Fibroblast of lung (primary cell): ENCODE results near the gene RAB8A.

Experiments used
- CTCF ChIP-seq, 2 donors: IDR thresholded peaks in 1 of 2; conservative IDR thresholded peaks in 1 of 2; 1 replicate in 1 of 2; 2 replicates in 1 of 2; pipeline ENCODE4 v1.5.1; 2011 to 2012; ENCODE audit warnings: low read length in 2 of 2, control low read depth in 1 of 2, inconsistent platforms in 1 of 2, low read depth in 1 of 2, mild to moderate bottlenecking in 1 of 2
- EZH2 ChIP-seq: IDR thresholded peaks from 2 replicates; pipeline ENCODE4 v1.5.1; 2012; ENCODE audit warnings: low read length, control low read depth, mild to moderate bottlenecking; ENCODE audit errors: missing control alignments

DNA sequence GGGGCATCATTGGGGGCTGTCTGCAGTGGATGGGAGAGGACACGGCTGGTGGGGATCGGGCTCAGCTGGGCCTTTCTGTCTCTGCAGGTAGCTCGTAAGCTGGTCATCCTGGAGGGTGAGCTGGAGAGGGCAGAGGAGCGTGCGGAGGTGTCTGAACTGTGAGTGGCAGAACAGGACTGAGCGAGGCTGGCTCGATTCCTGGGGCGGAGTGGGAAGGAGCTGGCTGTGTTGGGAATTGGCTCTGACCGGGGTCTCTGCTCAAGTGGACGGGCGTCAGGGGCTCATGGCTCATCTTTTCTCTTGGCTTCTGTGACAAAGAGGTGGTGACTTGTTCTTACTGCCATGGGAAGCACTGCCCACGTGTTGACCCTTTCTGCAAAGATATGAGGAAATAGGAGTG is 23.7 kb upstream of the RAB8A start:
- TF ChIP-seq CTCF (conservative IDR thresholded peaks at IDR 0.05 in 1 of 2, IDR thresholded peaks at IDR 0.05 in 1 of 2; ENCODE audit: low read depth in 1 of 2, low read length in 2 of 2): no peak
- TF ChIP-seq EZH2: no peak
